SK-N-SH treated with all-trans-retinoic acid at 6 μM for 48 hours (cell line): ENCODE results near the gene GBX1.

Experiments
- TOX ChIP-seq: fragments of 250-450 bp; sonication (Bioruptor Pico); IDR thresholded peaks from 2 replicates; pipeline ENCODE4 v1.8.0; 2021; ENCODE audit warnings: mild to moderate bottlenecking, moderate library complexity, borderline replicate concordance
- ZFP3 ChIP-seq: fragments of 250-450 bp; sonication (Bioruptor Pico); IDR thresholded peaks from 2 replicates; pipeline ENCODE4 v1.5.0; 2020; ENCODE audit warnings: mild to moderate bottlenecking, moderate library complexity
- ZNF70 ChIP-seq: fragments of 450-650 bp; formaldehyde crosslinking; IDR thresholded peaks from 2 replicates; pipeline ENCODE4 v1.5.0; 2020; ENCODE audit warnings: mild to moderate bottlenecking, moderate library complexity
- ZNF8 ChIP-seq: fragments of 450-650 bp; formaldehyde crosslinking; IDR thresholded peaks from 2 replicates; pipeline ENCODE4 v1.5.0; 2020; ENCODE audit warnings: mild to moderate bottlenecking, moderate library complexity

- no peak for TF ChIP-seq TOX (CRISPR knock-in tag)
- TF ChIP-seq ZNF8 (CRISPR knock-in tag), result no peak
- no peak for TF ChIP-seq ZNF70 (CRISPR knock-in tag)
- TF ChIP-seq ZFP3 (CRISPR knock-in tag), result no peak
Measured at GRCh38 chr7:151193203-151193978, 25.9 kb upstream of the GBX1 start.
